ENCODE results near the gene TIMM17B.

- TF ChIP-seq POLR2A (IDR thresholded peaks at IDR 0.05) (no peak), CTCF (IDR thresholded peaks at IDR 0.05) (no peak), POLR2AphosphoS5 (IDR thresholded peaks at IDR 0.05) (no peak)
These were observed 3.8 kb downstream of the TIMM17B start for GRCh38 chrX:48893556-48894348.
